Ureter (tissue), 1 donor: ENCODE data around the gene MAFG. TPM values are rescaled to one million over a fixed set of nuclear protein-coding genes. Genes with fewer than 3 reads are reported as not detected.
"Not testable (repeated sequence)": the region's sequence is repeated elsewhere in the genome, so short reads cannot be mapped to it uniquely, and the experiment has no call there.

Source experiments
- DNase-seq: peaks from one replicate; pipeline ENCODE4 v3.0.0-alpha.2; 2020; ENCODE audit warnings: low spot score
- total RNA-seq: library from RNA; stranded (reverse); gene quantifications from one replicate; pipeline ENCODE4 v1.2.4, GENCODE V29; 2023
- donor health status: DM: yes; HTN: yes; CAD: no.

The MAFG gene
- total RNA-seq, 1 donor from 2014 or later = 14.1 TPM

DNA sequence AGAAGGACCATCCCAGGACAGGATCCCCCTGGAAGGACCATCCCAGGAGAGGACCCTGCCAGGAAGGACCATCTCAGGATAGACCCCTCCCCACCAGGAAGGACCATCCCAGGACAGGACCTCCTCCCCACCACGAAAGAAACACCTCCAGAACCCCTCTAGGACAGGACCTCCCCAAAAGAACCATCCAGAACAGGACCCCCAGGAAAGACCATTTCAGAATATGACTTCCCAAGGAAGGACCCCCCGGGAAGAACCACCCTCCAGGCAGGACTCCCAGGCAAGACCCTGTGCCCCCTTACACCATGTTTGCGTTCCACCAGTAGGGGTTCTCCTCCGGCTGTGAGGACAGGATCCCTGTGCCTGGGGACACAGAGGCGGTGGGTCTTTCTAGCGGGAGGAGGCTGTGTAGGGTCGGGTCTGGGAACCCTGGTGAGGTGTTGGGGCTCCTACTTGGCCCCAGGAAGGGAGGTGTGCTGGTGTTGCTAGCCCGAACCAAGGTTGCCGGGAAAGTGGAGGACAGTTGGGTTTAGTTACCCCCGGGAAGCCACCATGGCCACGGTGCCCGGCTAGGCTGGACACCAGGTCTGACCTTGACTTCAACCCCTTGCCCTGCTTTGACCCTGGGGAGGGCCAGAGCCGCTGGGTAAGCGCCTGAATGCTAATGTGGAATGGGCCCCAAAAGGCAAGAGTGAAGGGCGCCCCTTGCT, 31.3 kb upstream of the MAFG start:
- DNase-seq = no peak

DNA sequence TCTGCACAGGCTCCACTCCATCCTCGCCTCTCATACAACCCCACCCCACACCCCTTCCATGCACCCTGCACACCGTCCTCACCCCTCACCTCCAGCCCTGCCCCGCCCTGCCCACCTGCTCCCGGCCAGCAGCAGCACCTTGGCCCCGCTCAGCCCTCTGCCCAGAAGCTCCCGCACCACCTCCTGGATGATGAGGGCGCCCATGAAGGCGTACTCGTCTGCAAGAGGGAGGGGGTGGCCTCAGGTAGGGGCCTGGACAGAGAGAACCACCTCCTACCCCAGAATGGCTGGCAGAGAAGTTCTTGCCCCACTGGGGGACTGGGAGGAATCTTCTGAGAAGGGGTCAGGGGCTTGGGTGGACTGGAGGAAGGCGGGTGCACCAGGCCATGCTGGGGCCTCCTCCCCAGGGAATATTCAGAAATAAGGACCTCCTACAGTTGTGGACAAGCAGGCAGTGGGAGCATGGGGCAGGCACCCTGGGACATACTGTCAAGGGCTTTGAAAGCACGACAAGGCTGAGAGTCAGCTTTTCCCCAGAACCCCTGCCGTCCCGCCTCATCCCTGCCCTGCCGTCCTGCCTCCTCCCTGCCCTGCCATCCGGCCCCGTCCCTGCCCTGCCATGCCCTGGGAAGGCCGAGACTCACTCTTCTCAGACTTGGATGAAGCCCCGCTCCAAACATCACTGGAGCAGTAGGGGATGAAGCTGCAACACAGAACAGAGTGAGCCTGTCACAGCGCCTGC, 30.3 kb upstream of the MAFG start:
- DNase-seq = no peak

DNA sequence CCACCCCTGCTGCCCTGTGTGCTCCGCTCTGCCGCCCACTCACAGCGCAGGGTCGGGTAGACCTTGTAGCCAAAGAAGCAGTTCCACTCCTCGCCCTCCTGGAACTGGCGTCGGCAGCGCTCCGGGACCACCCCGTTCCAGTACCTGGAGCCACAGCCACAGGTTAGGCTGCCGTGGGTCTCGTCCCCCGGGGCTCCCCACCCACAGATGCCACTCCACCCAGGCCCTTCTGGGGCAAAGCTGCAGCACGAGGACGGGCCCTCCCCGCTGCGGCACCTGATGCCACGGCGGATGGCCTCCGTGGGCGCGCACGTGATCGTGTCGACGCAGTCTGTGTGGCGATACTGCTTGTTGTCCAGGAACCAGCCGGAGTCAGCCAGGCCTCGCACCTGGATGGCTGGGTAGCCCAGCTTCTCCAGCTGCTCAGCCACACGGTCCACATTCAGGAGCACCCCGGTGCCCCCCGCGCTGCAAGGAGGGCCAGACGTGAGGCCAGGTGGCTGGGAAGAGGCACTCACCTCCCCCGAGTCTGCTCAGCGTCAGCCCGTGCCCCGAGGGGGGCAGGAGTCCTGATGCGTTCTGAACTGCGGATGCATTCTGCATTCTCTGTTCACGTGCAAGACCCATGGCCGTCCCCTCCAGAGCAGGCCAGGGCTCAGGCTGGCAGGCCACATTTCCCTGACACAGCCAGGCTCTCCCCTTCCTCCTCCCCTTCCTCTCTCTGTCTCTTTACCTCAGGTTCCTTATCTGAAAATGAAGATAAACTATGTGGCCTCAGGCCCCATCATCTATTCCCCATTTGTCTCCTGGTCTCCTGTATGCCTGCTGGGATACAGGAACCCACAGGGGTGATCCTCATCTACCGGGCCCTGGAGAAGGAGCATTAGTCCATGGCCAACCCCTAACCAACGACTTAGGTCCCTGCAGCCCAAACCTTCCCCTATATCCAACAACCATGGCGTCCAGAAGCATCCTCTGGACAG, 29.4 kb upstream of the MAFG start:
- no peak for DNase-seq

DNA sequence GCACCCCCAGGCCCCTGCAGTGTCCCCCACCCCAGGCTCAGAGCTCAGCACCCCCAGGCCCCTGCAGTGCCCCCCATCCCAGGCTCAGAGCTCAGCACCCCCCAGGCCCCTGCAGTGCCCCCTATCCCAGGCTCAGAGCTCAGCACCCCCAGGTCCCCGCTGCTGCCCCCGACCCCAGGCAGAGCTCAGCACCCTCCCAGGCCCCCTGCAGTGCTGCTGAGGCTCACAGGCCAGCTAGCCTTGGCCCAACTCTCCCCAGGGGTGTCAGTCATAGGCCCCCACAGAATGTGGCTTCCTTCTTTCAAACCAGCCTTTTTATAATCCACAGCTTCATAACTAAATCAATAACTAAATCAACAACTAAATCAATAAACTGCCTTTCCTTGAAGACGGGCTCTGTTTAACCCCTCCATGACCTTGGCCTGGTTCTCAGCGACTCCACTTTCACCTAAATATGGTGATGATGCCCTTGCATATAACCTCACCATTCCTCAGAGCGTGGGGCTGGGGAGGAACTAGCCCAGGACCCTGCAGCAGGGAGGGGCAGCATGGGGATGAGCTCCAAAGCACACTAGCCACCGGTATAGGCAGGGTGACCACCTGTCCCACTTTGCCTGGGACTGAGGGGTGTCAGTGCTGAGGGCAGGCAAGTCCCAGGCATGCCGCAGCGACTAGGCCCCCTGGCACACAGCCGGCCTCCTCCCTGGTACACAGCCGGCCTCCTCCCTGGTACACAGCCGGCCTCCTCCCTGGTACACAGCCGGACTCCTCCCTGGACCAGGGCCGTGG, 28.4 kb upstream of the MAFG start:
- no peak for DNase-seq

DNA sequence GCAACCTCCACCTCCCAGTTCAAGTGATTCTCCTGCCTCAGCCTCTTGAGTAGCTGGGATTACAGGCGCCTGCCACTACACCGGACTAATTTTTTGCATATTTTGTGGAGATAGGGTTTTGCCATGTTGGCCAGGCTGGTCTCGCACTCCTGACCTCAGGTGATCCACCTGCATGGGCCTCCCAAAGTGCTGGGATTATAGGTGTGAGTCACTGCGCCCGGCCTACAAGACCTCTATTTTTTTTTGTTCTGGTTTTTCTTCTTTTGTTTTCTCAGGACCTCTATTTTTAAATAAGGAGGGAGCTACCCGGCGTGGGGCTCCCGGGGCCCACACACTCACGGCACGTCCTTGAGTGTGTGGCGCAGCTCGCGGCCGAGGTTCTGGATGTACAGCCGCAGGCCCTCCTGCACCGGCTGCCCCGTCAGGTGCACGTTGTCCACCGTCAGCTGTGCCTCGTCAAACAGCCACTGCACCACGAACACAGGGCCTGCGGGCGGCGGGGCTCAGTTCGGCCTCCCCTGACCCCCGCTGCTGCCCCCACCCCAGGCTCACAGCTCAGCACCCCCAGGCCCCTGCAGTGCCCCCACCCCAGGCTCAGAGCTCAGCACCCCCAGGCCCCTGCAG, 27.6 kb upstream of the MAFG start:
- no peak for DNase-seq

DNA sequence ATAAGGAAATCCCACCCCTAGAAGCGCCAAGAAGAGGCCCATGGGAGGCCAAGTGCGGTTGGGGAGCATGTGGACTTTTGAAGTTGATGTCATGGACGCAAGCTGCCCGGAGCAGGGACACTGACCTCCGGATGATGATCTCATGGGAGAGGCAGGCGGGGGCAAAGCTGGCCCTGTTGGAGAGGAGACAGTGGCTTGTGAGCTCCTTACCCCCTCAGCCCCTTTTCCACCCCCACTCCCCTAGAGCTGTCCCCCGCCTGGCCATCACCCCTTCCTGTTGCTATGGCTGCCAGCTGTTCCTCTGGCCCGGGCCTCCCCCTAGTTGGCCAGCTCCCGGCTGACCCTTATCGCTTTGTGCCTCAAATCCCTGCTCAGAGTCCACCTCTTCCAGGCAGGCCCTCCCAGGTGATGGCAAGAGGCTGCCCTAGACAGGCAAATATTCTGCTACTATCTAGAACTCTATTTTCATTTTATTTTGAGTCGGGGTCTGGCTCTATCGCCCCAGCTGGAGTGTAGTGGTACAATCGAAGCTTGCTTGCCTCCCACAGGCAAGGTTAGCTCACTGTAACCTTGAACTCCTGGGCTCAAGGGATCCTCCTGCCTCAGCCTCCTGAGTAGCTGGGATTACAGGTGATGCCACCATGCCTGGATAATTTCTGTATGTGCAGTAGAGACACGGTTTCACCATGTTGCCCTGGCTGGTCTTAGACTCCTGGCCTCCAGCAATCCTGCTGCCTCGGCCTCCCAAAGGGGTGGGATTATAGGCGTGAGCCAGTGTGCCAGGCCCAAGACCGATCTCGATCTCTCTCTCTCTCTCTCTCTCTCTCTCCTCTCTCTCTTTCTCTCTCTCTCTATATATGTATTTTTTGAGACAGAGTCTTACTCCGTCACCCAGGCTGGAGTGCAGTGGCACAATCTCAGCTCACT, 26.9 kb upstream of the MAFG start:
- no peak for DNase-seq

DNA sequence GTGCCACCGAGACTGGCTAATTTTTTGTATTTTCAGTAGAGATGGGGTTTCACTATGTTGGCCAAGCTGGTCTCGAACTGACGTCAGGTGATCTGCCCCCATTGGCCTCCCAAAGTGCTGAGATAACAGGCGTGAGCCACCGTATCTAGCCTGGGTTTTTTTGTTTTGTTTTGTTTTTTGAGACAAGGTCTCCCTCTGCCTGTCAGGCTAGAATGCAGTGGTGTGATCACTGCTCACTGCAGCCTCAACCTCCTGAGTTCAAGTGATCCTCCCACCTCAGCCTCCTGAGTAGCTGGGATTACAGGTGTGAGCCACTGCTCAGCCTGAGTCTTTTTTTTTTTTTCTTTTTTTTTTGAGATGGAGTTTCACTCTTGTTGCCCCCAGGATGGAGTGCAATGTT, 25.9 kb upstream of the MAFG start:
- not testable (repeated sequence) for DNase-seq

DNA sequence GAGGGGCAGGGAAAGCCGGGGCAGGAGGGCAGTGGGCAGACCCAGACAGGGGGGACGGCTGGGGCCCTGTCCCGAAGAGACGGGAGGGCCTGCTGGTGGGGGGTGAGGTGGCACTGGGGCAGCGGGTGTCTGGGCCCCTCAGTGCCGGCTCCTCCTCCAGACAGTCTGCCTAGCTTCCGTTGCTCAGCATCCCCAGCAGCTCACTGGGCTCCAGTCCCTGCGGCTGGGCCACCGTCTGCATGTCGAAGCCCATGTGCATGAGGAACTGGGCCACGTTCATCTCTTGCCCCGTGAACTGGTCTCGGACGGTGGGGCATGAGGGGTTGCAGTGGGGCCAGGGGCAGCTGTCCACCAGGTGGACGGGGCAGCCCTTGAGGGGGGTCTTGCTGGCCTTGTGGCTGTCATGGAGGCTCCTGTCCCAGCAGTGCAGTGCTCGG, 25.3 kb upstream of the MAFG start:
- DNase-seq = no peak

DNA sequence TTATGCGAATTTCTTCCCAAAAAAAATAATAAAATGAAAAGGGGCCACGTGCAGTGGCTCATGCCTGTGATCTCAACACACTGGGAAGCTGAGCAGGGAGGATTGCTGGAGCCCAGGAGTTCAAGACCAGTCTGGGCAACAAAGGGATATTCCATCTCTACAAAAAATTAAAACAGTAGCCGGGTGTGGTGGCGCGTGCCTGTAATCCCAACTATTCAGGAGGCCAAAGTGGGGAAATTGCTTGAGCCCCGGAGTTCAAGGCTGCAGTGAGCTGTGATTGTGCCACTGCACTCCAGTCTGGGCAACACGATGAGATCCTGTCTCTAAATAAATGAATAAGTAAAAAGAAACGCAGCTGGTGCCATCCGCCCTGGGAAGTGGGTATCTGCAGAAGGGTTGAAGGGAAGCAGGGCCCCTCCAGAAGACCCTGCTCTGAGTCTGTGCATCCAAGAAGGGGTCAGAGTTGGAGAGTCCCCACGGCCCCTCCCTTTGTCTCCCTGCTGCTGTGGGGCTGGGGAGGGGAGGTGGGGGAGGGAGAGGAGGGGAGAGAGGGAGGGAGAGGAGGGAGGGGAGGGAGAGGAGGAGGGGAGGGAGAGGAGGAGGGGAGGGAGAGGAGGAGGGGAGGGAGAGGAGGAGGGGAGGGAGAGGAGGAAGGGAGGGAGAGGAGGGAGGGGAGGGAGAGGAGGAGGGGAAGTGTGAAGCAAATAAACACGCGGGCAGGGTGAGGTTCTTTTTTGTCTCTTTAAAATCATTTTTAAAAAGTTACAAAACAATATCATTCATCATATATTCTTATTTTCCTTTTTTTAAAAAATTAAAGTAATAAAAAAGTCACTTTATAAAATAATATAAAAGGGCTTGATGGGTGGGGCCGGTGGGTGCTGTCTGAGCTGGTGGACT, 24.5 kb upstream of the MAFG start:
- DNase-seq = no peak

DNA sequence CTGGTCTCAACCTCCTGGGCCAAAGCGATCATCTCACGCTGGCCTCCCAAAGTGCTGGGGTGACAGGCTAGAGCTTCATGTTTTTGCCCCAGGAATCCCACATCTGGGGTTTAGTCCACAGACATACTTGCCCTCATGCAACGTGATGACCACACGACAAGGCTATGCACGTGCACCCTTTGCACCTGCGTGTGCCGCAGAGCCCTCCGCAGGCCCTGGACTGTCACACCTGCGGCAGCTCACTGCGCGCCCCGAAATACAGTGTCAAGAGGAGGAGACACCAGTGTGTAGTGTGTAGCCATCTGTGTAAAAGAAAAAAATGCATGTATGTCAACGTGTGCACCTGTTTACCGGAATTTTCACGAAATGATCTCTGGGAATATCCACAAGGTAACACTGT, 23.0 kb upstream of the MAFG start:
- no peak for DNase-seq

DNA sequence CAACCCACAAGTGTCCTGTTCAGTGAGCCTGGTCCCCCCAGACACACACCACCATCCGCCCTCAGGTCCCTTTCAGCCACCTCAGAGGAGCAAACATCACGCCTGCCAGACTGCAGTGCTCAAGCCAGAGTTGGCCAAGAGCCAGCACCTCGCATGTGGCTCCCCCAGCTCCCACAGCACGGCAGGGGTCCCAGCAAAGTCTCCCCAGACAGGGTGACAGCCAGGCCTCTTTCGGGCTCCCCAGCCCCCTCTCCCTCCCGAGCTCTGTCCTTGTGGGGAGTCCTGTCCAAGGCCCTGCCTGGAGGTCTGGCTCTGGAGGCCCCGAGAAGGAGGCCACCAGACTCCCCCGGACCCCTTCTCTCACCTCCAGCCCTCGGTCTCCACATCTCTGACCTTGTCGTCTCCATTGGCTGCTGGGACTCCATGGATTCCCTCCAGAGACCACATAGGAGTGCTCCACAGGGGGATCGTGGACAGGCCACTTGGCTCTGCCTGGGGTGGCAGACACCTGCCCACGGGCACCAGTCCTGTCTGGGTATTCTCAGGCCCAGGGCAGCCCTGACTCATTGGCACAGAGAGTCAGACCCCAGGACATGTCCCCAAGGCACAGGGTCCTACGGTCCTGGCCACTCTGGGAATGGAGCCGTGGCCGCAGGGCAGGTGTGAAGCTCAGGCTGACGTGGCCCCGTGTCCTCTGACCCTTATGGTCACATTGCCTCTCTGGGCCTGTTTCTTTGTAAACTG, 21.3 kb upstream of the MAFG start:
- no peak for DNase-seq

DNA sequence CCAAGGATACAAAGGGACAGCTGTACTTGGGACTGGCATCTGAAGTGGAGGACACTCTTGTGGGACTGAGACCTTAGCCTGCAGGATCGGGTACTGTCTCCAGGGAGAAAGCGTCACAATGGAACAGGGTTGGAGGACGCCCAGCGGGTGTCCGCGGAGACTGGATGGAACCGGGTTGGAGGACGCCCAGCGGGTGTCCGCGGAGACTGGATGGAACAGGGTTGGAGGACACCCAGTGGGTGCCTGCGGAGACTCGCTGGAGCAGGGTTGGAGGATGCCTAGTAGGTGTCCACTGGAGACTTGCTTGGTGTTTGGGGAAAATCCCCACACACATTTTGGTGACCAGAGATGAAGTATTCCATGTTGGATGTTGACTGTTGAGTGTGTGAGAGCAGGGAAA, 19.7 kb upstream of the MAFG start, which contains the start of gene MYADML2:
TSS of gene MYADML2 (minus strand) at position 45 of the 400 bp plus-strand sequence. CDS start 5,492 bp downstream, outside the sequence.
- no peak for DNase-seq

DNA sequence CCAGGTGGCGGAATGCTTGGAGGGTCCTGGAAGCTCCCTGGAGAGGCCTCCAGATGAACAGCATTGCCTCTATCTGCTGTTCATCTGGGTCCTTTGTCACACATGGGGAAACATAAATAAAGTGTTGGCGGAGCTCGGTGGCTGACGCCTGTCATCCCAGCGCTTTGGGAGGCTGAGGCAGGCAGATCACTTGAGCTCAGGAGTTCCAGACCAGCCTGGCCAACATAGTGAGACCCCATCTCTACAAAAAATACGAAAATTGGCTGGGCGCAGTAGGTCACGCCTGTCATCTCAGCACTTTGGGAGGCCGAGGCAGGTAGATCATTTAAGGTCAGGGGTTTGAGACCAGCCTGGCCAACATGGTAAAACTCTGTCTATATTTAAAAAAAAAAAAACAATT, 17.3 kb upstream of the MAFG start:
- DNase-seq = no peak

DNA sequence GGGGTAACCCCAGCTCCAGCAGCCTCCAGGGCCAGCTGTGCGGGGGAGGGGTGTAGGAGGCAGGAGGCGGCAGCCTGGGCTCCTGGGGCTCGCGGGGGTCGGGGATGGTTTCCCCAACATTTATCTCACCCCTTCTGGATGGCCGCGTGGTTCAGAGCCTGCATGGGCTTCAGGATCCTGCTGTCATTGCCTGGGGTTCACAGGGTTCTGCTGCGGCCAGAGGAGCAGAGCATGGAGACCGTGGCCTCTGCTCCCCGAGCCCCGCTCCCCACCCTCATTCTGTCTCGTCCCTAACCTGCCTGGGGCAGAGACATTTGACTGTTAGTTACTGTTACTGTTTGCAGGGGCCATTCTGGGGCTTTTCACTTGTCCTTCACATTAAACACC, 14.6 kb upstream of the MAFG start:
- DNase-seq = no peak

DNA sequence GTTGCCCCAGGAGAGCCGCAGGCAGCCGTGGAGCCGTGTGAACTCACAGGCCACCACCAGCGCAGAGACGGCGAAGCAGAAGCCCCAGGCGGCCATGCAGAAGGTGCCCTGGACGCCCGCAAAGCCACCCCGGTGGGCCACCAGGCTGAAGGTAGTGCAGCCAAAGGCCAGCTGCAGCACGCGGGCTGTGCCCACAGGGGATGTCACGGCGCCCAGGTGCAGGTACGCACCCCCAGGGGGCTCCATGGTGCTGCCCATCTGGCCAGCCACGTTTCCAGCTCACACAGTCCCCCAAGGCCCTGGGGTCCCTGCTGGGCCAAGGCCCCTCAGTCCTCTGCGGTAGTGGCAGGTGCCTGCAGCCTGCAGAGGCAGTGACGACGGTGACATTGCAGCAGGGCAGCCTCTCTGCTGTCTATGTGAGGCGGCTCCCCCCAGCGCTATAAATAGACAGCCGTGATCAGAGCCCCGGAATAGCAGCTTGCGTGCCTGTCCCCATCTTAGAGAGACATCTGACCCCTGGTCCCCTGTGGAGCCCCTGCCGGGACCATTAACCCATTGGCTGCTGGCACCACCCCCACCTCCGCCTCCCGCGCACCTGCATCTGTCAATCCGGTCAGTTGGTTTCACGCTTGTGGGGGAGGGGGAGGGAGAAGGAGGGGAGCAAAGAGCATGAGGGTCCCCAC, 14.1 kb upstream of the MAFG start:
- DNase-seq = no peak

DNA sequence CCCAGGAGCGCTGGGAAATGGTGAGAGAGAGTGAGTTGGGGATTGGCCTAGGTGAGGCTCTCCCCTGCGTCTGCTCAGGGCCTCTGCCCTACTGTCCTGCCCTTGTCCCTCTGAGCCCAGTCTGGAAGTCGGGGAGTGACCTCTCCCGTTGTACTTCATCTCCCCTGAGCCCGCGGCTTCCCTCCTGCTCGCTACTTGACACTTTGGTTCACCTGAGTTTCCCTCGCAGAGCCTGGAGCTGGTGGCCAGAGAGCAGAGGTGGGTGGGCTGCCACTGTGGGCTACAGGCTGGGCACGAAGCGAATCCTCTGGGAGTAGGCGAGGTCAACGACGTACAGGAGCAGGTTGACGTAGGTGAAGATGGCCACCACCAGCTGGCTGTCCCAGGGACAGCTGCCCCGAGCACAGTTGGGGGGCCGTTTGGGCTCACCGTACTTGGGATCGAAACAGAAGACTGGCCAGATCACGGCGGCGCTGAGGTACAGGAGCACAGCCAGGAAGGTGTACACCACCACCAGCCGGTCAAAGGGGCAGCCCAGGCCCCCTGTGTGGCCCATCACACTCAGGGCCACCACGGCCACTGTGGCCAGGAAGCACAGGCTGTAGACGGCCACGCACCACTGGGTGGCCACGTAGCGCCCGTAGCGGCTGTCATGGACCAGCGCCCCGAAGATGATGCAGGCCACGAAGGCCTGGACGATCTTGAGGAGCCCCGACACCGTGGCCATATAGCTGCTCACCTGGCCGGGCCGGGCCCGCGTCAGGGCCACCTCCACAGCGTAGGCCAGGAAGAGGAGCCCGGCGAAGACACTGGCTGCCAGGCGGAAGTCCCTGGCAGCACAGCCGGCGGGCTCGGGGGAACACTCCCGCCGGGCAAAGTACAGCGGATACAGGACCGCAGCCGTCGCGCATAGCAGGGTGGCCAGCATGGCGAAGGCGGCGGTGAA, 13.3 kb upstream of the MAFG start:
- DNase-seq = no peak
